NCI-H446 treated with DMSO at 0.1 percent for 48 hours (cell line): ENCODE data around the gene PPP6R2.
A peak's percentile ranks its signal among the peaks of the same experiment; 100 is the strongest.
"Not testable (repeated sequence)": the region's sequence is repeated elsewhere in the genome, so short reads cannot be mapped to it uniquely, and the experiment has no call there.

Experiments used
- DNase-seq: peaks from one replicate; lab custom pipeline; 2025; lab: John Stamatoyannopoulos, UW

The PPP6R2 gene

DNA sequence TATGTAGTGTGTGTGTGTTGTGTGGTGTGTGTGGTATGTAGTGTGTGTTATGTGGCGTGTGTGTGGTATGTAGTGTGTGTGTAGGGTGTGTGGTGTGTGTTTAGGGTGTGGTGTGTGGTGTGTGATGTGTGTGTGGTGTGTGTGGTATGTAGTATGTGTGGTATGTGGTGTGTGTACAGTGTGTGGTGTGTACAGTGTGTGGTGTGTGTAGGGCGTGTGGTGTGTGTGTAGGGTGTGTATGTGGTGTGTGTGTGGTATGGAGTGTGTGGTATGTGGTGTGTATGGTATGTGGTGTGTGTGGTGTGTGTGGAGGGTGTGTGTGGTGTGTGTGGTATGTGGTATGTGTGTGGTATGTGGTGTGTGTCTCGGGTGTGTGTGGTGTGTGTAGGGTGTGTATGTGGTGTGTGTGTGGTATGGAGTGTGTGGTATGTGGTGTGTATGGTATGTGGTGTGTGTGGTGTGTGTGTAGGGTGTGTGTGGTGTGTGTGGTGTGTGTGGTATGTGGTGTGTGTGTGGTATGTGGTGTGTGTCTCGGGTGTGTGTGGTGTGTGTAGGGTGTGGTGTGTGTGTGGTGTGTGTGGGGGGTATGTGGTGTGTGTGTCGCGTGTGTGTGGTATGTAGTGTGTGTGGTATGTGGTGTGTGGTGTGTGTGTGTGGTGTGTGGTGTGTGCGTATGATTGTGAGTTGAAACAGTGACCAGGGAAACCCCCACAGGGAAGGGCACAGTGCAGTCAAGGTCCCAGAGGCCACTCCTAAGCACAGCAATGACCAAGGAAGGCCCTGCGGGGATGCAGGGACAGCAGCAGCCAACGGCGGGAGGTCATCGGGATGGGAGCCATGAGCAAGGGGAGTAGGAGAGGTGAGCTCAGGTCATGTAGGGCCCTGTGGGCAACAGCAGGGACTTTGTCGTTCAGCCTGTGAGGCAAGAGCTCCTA, 2.9 kb upstream of the PPP6R2 start:
- DNase-seq = no peak

GRCh38 chr22:50341977-50342650, 1.0 kb upstream of the PPP6R2 start:
- DNase-seq = peak; percentile 63

DNA sequence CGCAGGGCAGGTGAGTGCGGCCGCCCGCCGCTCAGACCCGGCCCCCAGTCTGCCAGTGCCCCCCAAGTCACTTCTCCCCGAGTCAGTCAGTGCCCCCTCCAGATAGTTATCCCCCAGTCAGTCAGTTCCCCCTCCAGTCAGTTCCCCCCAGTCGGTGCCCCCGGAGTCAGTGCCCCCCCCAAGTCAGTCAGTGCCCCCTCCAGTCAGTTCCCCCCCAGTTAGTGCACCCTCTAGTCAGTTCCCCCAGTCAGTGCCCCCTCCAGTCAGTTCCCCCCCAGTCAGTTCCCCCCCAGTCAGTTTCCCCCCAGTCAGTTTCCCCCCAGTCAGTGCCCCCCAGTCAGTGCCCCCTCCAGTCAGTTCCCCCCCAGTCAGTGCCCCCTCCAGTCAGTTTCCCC, 411 bp downstream of the PPP6R2 start:
- no peak for DNase-seq

DNA sequence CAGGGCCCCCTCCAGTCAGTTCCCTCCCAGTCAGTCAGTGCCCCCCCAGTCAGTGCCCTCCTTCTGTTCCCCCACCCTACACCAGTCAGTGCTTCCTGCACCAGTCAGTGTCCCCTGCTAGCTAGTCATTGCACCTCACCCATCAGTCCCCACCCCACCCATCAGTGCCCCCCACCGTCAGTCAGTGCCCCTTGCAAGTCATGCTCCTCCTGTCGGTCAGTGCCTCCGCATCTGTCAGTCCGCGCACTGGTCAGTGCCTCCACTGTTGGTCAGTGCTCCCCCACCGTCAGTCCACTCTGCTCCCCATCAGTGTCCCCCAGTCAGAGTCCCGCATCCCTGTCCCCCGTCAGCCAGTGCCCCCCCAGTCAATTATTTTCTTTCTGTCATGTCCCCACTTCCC, 3.3 kb downstream of the PPP6R2 start:
- DNase-seq = no peak

DNA sequence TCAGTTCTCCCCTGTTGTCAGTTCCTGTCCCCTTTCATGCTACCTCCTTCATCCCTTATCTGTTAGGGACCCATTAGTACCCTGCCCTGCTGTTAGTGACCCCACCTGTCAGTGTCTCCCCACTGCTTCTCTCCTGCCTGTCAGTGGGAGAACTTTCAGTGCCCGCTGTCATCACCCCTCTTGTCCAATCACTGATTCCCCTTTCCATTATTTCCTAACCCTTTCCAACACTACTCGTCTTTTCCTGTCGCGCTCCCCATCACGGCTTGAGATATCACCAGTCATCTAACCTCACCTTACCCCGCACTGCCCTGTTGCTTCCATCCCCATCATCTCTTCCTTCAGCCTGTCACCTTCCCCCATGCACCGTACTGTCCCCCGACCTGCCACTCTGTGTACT, 4.0 kb downstream of the PPP6R2 start:
- DNase-seq = no peak

GRCh38 chr22:50348058-50348457, 4.9 kb downstream of the PPP6R2 start:
- DNase-seq = no peak

- no peak for DNase-seq
Observed at GRCh38 chr22:50356186-50356585, 13.1 kb downstream of the PPP6R2 start.

- DNase-seq = no peak
Observed at GRCh38 chr22:50357222-50357621, 14.1 kb downstream of the PPP6R2 start.

GRCh38 chr22:50357756-50358155, 14.6 kb downstream of the PPP6R2 start:
- no peak for DNase-seq

- no peak for DNase-seq
Observed at GRCh38 chr22:50360578-50360977, 17.5 kb downstream of the PPP6R2 start.

DNA sequence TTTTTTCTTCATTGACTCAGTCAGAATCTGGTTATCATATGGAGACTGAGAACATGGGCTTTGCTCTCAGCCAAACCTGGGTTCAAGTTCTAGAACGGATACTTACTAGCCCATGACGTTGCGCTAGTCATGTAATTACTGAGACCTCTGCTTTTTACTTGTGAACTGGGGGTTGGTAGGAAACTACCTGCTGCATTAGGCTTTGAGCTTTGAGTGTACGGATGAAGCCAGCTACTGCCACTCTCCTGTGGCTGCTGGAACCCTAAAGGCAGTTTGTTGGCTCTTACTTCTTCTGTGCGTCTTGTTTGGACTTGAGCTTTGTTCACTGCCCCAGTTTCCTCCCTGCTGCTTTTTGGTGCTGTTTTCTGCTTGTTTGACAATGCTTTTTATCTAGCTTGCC, 18.1 kb downstream of the PPP6R2 start:
- DNase-seq = no peak

DNA sequence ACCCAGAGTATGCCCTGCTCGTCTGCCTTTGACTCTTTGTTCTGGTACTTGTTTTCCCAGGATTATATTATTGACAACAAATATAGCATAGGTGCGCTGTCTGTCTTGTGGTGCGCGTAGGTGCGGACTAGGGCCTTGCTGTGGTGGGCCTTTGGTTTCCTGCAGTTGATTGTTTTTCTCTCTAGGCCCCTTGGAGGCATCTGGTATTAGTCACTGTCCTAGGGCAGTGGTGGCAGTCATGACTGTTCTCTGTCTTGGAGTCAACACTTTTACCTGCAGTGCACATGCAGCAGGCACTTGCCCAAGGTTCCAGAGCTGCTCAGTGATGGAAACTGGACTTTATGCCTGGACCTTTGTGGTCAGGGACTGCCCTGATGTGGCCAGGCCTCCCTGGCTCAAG, 18.6 kb downstream of the PPP6R2 start:
- DNase-seq = no peak

DNA sequence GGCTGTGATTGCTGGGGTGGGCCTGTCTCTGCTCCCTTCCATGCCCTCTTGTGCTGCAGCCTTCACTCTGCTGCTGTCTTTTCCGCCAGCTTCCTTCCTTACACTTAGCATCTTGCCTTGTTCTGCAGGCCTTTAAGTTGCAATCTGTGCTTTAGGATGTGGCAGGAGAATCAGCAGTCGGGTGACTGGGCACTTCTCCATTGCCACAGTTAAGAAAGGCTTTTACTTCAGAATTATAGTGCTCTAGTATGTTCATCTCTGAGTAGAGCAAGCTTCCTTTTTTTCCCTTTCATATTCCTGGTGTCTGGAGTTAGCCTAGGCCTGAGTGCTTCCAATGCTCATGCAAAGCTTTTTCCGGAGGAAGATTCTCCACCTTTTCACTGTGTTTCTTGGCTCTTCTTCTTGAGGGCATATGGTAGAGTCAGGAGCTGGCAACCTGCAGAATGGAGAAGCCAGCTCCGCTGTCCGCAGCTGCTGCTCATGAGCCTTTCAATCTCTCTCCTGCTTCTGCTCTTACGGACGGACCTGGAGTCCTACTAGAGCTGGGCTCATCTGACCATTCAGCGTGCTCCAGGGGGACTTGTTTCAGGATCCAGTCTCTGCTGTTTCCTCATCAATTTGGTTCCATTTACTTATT, 20.2 kb downstream of the PPP6R2 start:
- peak; percentile 71 for DNase-seq

GRCh38 chr22:50363803-50364194, 20.7 kb downstream of the PPP6R2 start:
- DNase-seq = not testable (repeated sequence)

DNA sequence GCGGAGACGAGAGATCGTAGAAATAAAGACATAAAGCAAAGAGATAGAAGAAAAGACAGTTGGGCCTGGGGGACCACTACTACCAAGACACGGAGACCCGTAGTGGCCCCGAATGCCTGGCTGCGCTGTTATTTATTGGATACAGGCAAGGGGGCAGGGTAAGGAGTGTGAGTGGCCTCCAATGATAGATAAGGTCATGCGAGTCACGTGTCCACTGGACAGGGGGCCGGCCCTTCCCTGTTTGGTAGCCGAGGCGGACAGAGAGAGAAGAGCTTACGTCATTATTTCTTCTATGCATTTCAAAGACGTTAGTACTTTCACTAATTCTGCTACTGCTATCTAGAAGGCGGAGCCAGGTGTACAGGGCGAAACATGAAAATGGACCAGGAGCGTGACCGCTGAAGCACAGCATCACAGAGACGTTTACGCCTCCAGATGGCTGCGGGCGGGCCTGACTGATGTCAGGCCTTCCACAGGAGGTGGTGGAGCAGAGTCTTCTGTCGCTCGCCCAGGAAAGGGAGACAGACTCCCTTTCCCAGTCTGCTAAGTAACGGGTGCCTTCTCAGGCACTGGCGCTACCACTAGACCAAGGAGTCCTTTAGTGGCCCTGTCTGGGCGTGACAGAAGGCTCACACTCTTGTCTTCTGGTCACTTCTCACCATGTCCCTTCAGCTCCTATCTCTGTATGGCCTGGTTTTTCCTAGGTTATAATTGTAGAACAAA, 24.8 kb downstream of the PPP6R2 start:
- no peak for DNase-seq

- no peak for DNase-seq
Observed at GRCh38 chr22:50371101-50371648, 28.0 kb downstream of the PPP6R2 start.

DNA sequence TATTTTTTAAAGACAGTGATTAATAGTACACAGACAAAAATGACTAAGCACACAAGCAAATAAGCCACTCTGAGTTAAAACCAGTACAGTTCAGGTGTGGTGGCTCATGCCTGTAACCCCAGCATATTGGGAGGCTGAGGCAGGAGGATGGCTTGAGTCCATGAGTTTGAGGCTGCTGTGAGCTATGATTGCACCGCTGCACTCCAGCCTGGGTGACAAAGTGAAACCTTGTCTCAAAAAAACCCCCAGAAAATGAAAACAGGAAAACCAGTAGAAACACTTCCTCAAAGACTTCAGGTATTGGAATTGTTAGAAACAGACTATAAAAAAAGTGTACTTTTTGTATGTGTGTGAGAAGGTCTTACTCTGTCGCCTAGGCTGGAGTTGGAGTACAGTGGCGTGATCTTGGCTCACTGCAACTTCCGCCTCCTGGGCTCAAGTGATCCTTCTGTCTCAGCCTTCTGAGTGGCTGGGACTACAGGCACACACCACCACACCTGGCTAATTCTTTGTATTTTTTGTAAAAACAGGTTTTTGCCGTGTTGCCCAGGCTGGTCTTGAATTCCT, 33.0 kb downstream of the PPP6R2 start:
- no peak for DNase-seq

GRCh38 chr22:50381021-50381555, 38.0 kb downstream of the PPP6R2 start:
- DNase-seq = not testable (repeated sequence)

- no peak for DNase-seq
Observed at GRCh38 chr22:50396751-50397370, 53.7 kb downstream of the PPP6R2 start.

DNA sequence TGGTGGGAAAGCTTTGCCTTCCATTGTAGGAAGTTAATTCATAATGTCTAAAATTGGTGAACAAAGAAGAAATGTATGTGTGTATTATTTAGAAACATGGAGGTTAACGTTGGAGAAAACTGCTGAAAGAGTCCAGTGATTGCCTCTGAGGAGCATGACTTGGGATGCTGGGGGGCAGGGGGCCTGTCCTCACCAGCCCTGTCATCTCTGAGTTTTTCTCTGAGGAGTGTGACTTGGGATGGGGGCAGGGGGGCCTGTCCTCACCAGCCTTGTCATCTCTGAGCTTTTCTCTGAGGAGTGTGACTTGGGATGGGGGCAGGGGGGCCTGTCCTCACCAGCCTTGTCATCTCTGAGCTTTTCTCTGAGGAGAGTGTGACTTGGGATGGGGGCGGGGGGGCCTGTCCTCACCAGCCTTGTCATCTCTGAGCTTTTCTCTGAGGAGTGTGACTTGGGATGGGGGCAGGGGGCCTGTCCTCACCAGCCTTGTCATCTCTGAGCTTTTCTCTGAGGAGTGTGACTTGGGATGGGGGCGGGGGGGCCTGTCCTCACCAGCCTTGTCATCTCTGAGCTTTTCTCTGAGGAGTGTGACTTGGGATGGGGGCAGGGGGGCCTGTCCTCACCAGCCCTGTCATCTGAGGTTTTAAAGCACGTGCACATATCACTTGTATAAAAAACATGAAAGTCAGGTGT, 54.4 kb downstream of the PPP6R2 start:
- DNase-seq = not testable (repeated sequence)
